ENCODE results near the gene KMT2C. TPM values are rescaled to one million over a fixed set of nuclear protein-coding genes. Genes with fewer than 3 reads are reported as not detected.
"Not testable (repeated sequence)": the region's sequence is repeated elsewhere in the genome, so short reads cannot be mapped to it uniquely, and the experiment has no call there.

Gene KMT2C
- total RNA-seq, 2 experiments from 2014 or later, result 67.1 to 74.0 TPM

GRCh38 chr7:152259645-152260044 is 176.2 kb downstream of the KMT2C start:
- not testable (repeated sequence) for ATAC-seq; H3K4me1 Mint-ChIP-seq (ENCODE audit: low read depth)

GRCh38 chr7:152247851-152248250 is 188.0 kb downstream of the KMT2C start:
- H3K36me3 Mint-ChIP-seq (ENCODE audit: low read depth), result peaks cover 43% of the 10 kb centered on the region
- H3K4me3 Mint-ChIP-seq; ATAC-seq; H3K4me1 Mint-ChIP-seq (ENCODE audit: low read depth); DNase-seq; H3K27me3 Mint-ChIP-seq (ENCODE audit: low read depth); CTCF ChIA-PET; H3K9me3 Mint-ChIP-seq (ENCODE audit: insufficient read depth); H3K27ac Mint-ChIP-seq; POLR2A ChIA-PET: not testable (repeated sequence)

More at GRCh38 chr7:152259645-152260044, 176.2 kb downstream of the KMT2C start:
- H3K36me3 Mint-ChIP-seq (ENCODE audit: low read depth), result peaks cover 19% of the 10 kb centered on the region
- H3K9me3 Mint-ChIP-seq (ENCODE audit: insufficient read depth); H3K27me3 Mint-ChIP-seq (ENCODE audit: low read depth); DNase-seq; H3K4me3 Mint-ChIP-seq; POLR2A ChIA-PET; CTCF ChIA-PET; H3K27ac Mint-ChIP-seq: not testable (repeated sequence)

GRCh38 chr7:152245417-152245816 is 190.4 kb downstream of the KMT2C start:
- ATAC-seq; H3K4me1 Mint-ChIP-seq (ENCODE audit: low read depth); CTCF ChIA-PET; DNase-seq; H3K27ac Mint-ChIP-seq; POLR2A ChIA-PET; H3K27me3 Mint-ChIP-seq (ENCODE audit: low read depth); H3K9me3 Mint-ChIP-seq (ENCODE audit: insufficient read depth); H3K4me3 Mint-ChIP-seq: not testable (repeated sequence)
- peaks cover 31% of the 10 kb centered on the region for H3K36me3 Mint-ChIP-seq (ENCODE audit: low read depth)

GRCh38 chr7:152243464-152243863 is 192.3 kb downstream of the KMT2C start:
- H3K4me3 Mint-ChIP-seq; CTCF ChIA-PET; H3K4me1 Mint-ChIP-seq (ENCODE audit: low read depth); DNase-seq; H3K27ac Mint-ChIP-seq; POLR2A ChIA-PET; ATAC-seq; H3K27me3 Mint-ChIP-seq (ENCODE audit: low read depth); H3K9me3 Mint-ChIP-seq (ENCODE audit: insufficient read depth): not testable (repeated sequence)
- H3K36me3 Mint-ChIP-seq (ENCODE audit: low read depth), result peaks cover 27% of the 10 kb centered on the region

GRCh38 chr7:152241301-152241700 is 194.5 kb downstream of the KMT2C start:
- H3K4me3 Mint-ChIP-seq; H3K27me3 Mint-ChIP-seq (ENCODE audit: low read depth); H3K9me3 Mint-ChIP-seq (ENCODE audit: insufficient read depth); H3K27ac Mint-ChIP-seq; CTCF ChIA-PET; H3K4me1 Mint-ChIP-seq (ENCODE audit: low read depth); ATAC-seq; DNase-seq; POLR2A ChIA-PET: not testable (repeated sequence)
- peaks cover 21% of the 10 kb centered on the region for H3K36me3 Mint-ChIP-seq (ENCODE audit: low read depth)

GRCh38 chr7:152236306-152236705 is 199.5 kb downstream of the KMT2C start:
- H3K4me3 Mint-ChIP-seq; POLR2A ChIA-PET; H3K27ac Mint-ChIP-seq; ATAC-seq; H3K27me3 Mint-ChIP-seq (ENCODE audit: low read depth); H3K4me1 Mint-ChIP-seq (ENCODE audit: low read depth); CTCF ChIA-PET; H3K9me3 Mint-ChIP-seq (ENCODE audit: insufficient read depth); DNase-seq: not testable (repeated sequence)
- peaks cover 20% of the 10 kb centered on the region for H3K36me3 Mint-ChIP-seq (ENCODE audit: low read depth)

DNA sequence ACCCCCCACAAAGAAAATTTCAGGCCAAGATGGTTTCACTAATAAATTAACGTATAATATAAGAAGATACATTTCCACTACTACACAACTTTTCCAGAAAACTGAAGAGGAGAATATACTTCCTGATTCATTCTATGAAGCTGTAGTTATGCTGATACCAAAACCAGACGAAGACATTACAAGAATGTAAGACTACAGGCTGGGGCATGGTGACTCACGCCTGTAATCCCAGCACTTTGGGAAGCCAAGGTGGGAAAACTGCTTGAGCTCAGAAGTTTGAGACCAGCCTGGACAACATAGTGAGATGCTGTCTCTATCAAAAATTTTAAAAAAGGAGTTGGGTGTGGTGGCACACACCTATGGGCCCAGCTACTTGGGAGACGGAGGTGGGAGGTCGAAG is 201.4 kb downstream of the KMT2C start:
- DNase-seq; H3K4me3 Mint-ChIP-seq; H3K27ac Mint-ChIP-seq; H3K27me3 Mint-ChIP-seq (ENCODE audit: low read depth); POLR2A ChIA-PET; ATAC-seq; CTCF ChIA-PET; H3K4me1 Mint-ChIP-seq (ENCODE audit: low read depth); H3K9me3 Mint-ChIP-seq (ENCODE audit: insufficient read depth): not testable (repeated sequence)
- peaks cover 15% of the 10 kb centered on the region for H3K36me3 Mint-ChIP-seq (ENCODE audit: low read depth)

- ATAC-seq (no peak), DNase-seq (no peak)
- H3K27me3 Mint-ChIP-seq (ENCODE audit: low read depth), result no peaks in the 10 kb centered on the region
- no peaks in the 10 kb centered on the region for H3K4me1 Mint-ChIP-seq (ENCODE audit: low read depth)
- H3K4me3 Mint-ChIP-seq, result no peak overlapping the region
- peaks cover 18% of the 10 kb centered on the region for H3K36me3 Mint-ChIP-seq (ENCODE audit: low read depth)
- ChIA-PET POLR2A (no interaction called here), CTCF (no interaction called here)
- H3K27ac Mint-ChIP-seq, result no peak overlapping the region
- H3K9me3 Mint-ChIP-seq (ENCODE audit: insufficient read depth), result no peaks in the 10 kb centered on the region
Observed at GRCh38 chr7:152231089-152231488, 204.7 kb downstream of the KMT2C start.

DNA sequence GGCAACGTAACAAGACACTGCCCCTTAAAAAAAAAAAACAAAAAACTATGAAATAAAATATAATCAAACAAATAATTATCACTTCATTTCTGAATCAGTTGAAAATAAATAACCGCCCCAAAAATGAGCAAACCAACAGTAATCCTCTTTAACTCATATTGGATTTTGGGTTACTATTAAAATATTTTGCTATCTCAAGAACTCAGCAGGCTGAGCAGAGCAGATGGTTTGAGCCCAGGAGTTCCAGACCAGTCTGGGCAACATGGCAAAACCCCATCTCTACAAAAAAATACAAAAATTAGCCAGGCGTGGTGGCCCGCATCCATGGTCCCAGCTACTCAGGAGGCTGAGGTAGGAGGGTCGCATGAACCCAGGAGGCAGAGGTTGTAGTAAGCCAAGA is 216.2 kb downstream of the KMT2C start:
- H3K27ac Mint-ChIP-seq; H3K27me3 Mint-ChIP-seq (ENCODE audit: low read depth); ATAC-seq; CTCF ChIA-PET; H3K4me1 Mint-ChIP-seq (ENCODE audit: low read depth); H3K4me3 Mint-ChIP-seq; H3K9me3 Mint-ChIP-seq (ENCODE audit: insufficient read depth); POLR2A ChIA-PET; DNase-seq: not testable (repeated sequence)
- peaks cover 27% of the 10 kb centered on the region for H3K36me3 Mint-ChIP-seq (ENCODE audit: low read depth)

DNA sequence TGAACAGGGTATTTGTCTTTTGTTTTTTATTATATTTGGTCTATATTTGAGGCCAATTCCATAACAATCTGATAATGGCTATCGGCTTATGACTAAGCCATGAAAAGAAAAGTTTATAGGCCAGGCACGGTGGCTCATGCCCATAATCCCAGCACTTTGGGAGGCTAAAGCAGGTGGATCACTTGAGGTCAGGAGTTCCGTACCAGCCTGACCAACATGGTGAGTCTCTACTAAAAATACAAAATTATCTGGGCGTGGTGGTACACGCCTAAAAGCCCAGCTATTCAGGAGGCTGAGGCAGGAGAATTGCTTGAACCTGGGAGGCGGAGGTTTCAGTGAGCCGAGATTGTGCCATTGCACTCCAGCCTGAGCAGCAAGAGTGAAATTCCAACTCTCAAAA is 227.0 kb downstream of the KMT2C start:
- H3K27ac Mint-ChIP-seq; H3K9me3 Mint-ChIP-seq (ENCODE audit: insufficient read depth); H3K4me3 Mint-ChIP-seq; H3K27me3 Mint-ChIP-seq (ENCODE audit: low read depth); H3K4me1 Mint-ChIP-seq (ENCODE audit: low read depth); POLR2A ChIA-PET; ATAC-seq; DNase-seq: not testable (repeated sequence)
- CTCF ChIA-PET, result interaction anchor here (0.7 kb wide), 1 partner anchor 11 kb away, joined by 3 read pairs; no protein-coding TSS in a partner anchor
- H3K36me3 Mint-ChIP-seq (ENCODE audit: low read depth), result peaks cover 28% of the 10 kb centered on the region

DNA sequence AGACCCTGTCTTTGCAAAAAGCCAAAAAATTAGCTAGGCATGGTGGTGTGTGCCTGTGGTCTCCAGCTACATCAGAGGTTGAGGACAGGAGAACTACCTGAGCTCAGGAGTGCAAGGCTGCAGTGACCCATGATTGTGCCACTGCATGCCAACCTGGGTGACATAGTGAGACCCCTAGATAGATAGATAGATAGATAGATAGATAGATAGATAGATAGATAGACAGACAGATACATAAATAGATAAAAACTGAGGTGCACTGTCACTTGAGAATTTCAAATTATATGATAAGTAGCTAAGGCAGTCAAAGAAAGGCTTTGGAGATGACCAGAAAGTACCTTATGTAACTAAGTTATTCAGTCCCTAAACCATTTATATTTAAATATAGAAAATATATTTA is 231.4 kb downstream of the KMT2C start:
- H3K27me3 Mint-ChIP-seq (ENCODE audit: low read depth); H3K9me3 Mint-ChIP-seq (ENCODE audit: insufficient read depth); DNase-seq; POLR2A ChIA-PET; ATAC-seq; H3K4me3 Mint-ChIP-seq; H3K27ac Mint-ChIP-seq; H3K4me1 Mint-ChIP-seq (ENCODE audit: low read depth); CTCF ChIA-PET: not testable (repeated sequence)
- H3K36me3 Mint-ChIP-seq (ENCODE audit: low read depth), result peaks cover 24% of the 10 kb centered on the region

GRCh38 chr7:152203095-152203494 is 232.7 kb downstream of the KMT2C start:
- no peak for ATAC-seq
- Mint-ChIP-seq H3K4me1 (ENCODE audit: low read depth) (no peaks in the 10 kb centered on the region), H3K9me3 (ENCODE audit: insufficient read depth) (no peaks in the 10 kb centered on the region), H3K27me3 (ENCODE audit: low read depth) (no peaks in the 10 kb centered on the region), H3K4me3 (no peak overlapping the region), H3K27ac (no peak overlapping the region), H3K36me3 (ENCODE audit: low read depth) (peaks cover 33% of the 10 kb centered on the region)
- ChIA-PET CTCF (no interaction called here), POLR2A (interaction anchor here (0.6 kb wide), 1 partner anchor 63 kb away, joined by 3 read pairs; no protein-coding TSS in a partner anchor)
- DNase-seq, result no peak

DNA sequence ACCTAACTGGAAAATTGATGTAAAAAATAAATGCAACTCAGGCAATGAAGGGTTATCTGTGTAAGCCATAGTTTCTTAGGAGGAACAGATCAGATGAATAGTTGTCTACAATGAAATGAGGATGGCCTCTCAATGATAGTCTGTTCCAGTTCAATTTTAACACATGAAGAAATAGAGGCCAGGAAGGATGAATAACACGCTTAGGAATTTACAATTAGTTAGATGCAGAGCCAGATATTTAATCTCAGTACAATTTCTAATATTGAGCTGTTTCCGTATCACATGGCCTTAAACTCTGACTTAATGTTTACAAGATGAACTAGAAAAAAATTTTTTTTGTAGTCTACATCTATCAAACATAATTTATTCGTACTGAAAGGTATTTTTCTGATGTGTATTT is 233.7 kb downstream of the KMT2C start:
- Mint-ChIP-seq H3K4me1 (ENCODE audit: low read depth) (no peaks in the 10 kb centered on the region), H3K9me3 (ENCODE audit: insufficient read depth) (no peaks in the 10 kb centered on the region), H3K4me3 (no peak overlapping the region), H3K36me3 (ENCODE audit: low read depth) (peaks cover 39% of the 10 kb centered on the region), H3K27me3 (ENCODE audit: low read depth) (no peaks in the 10 kb centered on the region), H3K27ac (no peak overlapping the region)
- ChIA-PET CTCF (interaction anchor here (0.7 kb wide), 1 partner anchor 16 kb away, joined by 3 read pairs; no protein-coding TSS in a partner anchor), POLR2A (interaction anchor here (0.7 kb wide), 1 partner anchor 576 kb away, joined by 3 read pairs; no protein-coding TSS in a partner anchor)
- ATAC-seq (no peak), DNase-seq (no peak)
